Measurements from ENCODE around the gene IRF2BP2. TPM values are rescaled to one million over a fixed set of nuclear protein-coding genes. Genes with fewer than 3 reads are reported as not detected.
A peak's percentile ranks its signal among the peaks of the same experiment; 100 is the strongest.

The IRF2BP2 gene
- total and polyA plus RNA-seq, 11 donors = 36.1 to 126 (median 80.1) TPM

GRCh38 chr1:234565132-234565531 is 44.8 kb downstream of the IRF2BP2 start:
- Histone ChIP-seq H3K36me3 (no peaks in the 10 kb centered on the region), H3K9me3 (no peaks in the 10 kb centered on the region), H3K27ac (no peak overlapping the region), H3K27me3 (no peaks in the 10 kb centered on the region), H3K4me1 (peaks cover 0 to 14% (median 11%) of the 10 kb centered on the region in 12 donors), H3K4me3 (no peak overlapping the region)
- intact Hi-C loops (cut with DNase I) = no loop called here
- ATAC-seq (no peak), DNase-seq (no peak)
- WGBS, 4 donors = 95 to 96% (median 95%) methylated on average over 2 of the region's 2 CpGs
- TF ChIP-seq POLR2A (IDR thresholded peaks at IDR 0.05) (no peak), CTCF (IDR thresholded peaks at IDR 0.05) (no peak)

- Histone ChIP-seq H3K4me3 (no peak overlapping the region), H3K27me3 (no peaks in the 10 kb centered on the region), H3K9me3 (no peaks in the 10 kb centered on the region), H3K27ac (no peak overlapping the region), H3K4me1 (peaks cover 0 to 13% (median 10%) of the 10 kb centered on the region in 12 donors), H3K36me3 (no peaks in the 10 kb centered on the region)
- DNase-seq = no peak
- intact Hi-C loops (cut with DNase I) = no loop called here
- 87 to 91% (median 89%) methylated on average over 7 of the region's 7 CpGs for WGBS, 4 donors
- no peak for TF ChIP-seq POLR2A (IDR thresholded peaks at IDR 0.05)
- TF ChIP-seq CTCF (IDR thresholded peaks at IDR 0.05) = no peak
- no peak for ATAC-seq
Measured at GRCh38 chr1:234564035-234565029, 45.6 kb downstream of the IRF2BP2 start.

- 16 to 32% (median 23%) methylated on average over 7 of the region's 7 CpGs for WGBS, 4 donors
- intact Hi-C loops (cut with DNase I) = no loop called here
- Histone ChIP-seq H3K27me3 (no peaks in the 10 kb centered on the region), H3K4me3 (no peak overlapping the region), H3K36me3 (no peaks in the 10 kb centered on the region), H3K27ac (peak overlapping the region in 8 of 12 donors; percentile 15 to 66 (median 36)), H3K9me3 (no peaks in the 10 kb centered on the region), H3K4me1 (peaks cover 0 to 13% (median 10%) of the 10 kb centered on the region in 12 donors)
- TF ChIP-seq CTCF (IDR thresholded peaks at IDR 0.05) (no peak), POLR2A (IDR thresholded peaks at IDR 0.05) (no peak)
- peak in 1 of 5 donors; percentile 59 for DNase-seq
- ATAC-seq = peak in 3 of 4 donors; percentile 14 to 43 (median 33)
Measured at GRCh38 chr1:234562334-234562733, 47.6 kb downstream of the IRF2BP2 start.

GRCh38 chr1:234561319-234561718 is 48.7 kb downstream of the IRF2BP2 start:
- WGBS, 4 donors = 87 to 93% (median 91%) methylated on average over 5 of the region's 5 CpGs
- H3K9me3 ChIP-seq = no peaks in the 10 kb centered on the region
- intact Hi-C loops (cut with DNase I) = no loop called here
- no peak overlapping the region for H3K4me3 ChIP-seq
- H3K36me3 ChIP-seq = no peaks in the 10 kb centered on the region
- TF ChIP-seq CTCF (IDR thresholded peaks at IDR 0.05) (no peak), POLR2A (IDR thresholded peaks at IDR 0.05) (no peak)
- H3K27me3 ChIP-seq = no peaks in the 10 kb centered on the region
- ATAC-seq (no peak), DNase-seq (no peak)
- H3K27ac ChIP-seq = no peak overlapping the region
- H3K4me1 ChIP-seq = peaks cover 0 to 13% (median 10%) of the 10 kb centered on the region in 12 donors
